GM19324 (cell line): Measurements from ENCODE around the gene ZNF689.
"Not testable (repeated sequence)": the region's sequence is repeated elsewhere in the genome, so short reads cannot be mapped to it uniquely, and the experiment has no call there.

Source experiments
- ATAC-seq: cut with Tn5 transposase; IDR thresholded peaks from one replicate; pipeline ENCODE4 v1.9.1; 2021; ENCODE audit warnings: mild to moderate bottlenecking, moderate library complexity; ENCODE audit not compliant: unreplicated experiment, low FRiP score

The ZNF689 gene

GRCh38 chr16:30601966-30602365 lies 8.2 kb downstream of the ZNF689 start:
- no peak for ATAC-seq

DNA sequence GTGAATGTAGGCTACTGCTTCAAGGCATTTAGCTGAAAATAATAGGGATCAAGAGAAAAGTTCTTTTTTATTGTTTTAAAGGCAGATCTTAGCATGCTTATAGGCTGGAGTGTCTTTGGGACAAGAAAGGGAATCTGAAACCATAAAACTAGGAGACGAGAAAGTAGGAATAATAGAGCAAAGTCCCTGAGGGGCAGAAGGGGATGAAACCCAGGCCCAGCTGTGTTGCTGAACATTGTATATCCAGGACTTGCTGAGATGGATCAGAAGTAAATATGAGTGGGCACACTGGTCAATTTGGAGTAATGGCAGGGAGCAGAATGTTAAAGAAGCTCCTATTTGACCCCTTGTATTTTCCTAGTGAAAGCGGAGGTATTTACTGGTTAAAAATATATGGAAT lies 9.3 kb downstream of the ZNF689 start:
- ATAC-seq = no peak

- ATAC-seq = no peak
Observed at GRCh38 chr16:30600215-30600614, 10.0 kb downstream of the ZNF689 start.

DNA sequence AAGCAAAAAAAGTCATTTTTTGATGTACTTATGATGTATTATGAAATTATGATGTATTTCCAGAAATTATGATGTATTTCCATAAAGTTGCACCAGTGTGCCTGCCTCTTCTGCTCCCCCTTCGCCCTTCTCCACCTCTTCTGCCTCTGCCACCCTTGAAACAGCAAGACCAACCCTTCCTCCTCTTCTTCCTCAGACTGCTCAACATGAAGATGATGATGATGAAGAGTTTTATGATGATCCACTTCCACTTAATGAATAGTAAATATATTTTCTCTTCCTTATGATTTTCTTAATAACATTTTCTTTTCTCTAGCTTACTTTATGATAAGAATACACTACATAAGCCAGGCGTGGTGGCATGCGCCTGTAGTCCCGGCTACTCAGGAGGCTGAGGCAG lies 17.3 kb downstream of the ZNF689 start:
- no peak for ATAC-seq

- not testable (repeated sequence) for ATAC-seq
Observed at GRCh38 chr16:30590869-30591268, 19.3 kb downstream of the ZNF689 start.

DNA sequence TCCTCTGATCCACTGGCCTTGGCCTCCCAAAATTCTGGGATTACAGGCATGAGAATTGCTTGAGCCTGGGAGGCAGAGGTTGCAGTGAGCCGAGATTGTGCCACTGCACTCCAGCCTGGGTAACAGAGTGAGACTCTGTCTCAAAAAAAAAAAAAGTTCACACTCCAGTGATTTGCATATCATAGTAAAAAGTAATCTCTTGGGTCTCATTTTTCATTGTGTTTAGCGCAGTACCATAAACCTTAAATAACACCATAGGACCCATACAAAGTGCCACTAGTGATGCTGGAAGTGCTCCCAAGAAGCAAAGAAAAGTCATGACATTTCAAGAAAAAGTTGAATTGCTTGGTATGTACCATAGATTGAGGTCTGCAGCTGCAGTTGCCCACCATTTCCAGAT lies 20.6 kb downstream of the ZNF689 start:
- ATAC-seq = not testable (repeated sequence)

DNA sequence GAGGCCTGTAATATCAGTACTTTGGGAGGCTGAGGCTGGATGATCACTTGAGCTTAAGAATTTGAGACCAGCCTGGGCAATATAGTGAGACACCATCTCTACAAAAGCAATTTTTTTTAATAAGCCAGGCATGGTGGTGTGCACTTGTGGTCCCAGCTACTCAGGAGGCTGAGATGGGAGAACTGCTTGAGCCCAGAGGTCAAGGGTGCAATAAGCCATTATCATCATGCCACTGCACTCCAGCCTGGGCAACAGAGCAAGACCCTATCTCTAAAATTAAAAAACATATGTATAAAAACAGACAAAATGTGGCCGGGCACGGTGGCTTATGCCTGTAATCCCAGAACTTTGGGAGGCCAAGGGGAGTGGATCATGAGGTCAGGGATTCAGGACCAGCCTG lies 21.5 kb downstream of the ZNF689 start:
- ATAC-seq = no peak

DNA sequence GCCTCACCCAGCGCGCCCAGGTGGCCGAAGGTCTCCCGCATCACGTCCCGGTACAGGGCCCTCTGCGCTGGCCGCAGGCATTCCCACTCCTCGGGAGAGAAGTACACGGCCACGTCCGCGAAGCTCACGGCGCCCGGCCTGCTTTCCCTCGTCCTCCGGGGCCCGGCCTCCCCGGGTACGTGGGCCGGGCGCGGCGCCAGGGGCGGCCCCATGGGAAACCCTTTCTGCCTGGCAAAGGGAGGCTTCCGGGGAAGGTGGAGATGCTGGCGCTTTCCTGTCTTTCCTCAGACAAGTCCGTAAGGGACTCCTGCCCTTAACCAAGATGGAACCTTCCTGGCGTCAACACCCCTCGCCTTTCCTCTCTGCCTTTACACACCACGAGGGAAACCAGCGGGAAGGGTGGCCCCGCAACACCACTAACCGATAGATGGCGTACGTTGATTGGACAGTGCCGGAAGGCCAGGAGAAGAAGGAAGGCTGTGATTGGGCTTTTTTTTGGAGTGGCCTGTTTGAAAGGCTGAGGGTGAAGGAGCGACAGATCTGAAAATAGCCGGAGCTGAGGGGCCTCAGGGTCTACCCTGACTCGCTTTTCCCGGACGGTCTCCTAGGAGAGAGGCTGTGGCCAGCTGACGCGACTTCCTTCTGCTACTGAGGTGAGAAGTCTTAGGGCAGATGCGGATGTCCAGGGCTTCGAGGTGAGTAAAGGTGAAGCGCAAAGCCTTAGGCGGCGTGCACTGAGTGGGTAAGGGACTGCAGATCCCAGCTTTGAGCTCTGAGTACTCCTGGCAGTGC lies 24.6 kb downstream of the ZNF689 start, which contains the start of gene ZNF785:
TSS of gene ZNF785 (minus strand) at position 298 of the 792 bp plus-strand sequence. CDS start at position 212, 86 bp downstream.
- ATAC-seq = peak; percentile 79

DNA sequence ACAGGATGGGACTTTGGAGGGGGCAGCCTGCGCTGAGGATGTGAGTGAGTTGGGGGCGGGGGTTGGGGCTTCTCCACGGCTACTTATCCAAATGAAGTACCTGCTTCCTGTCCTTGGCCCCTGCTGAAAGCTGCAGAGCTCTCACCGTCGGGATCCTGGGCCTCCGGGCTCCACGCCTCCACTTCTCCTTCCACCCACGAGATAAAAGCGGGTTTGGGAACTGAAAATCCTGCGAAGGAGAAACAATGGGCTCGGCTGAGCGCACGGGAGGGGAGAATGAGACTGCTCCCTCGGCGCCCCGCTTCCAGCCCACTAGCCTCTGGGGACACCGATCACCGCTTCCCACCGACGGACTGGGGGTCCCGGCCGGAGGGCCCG lies 25.2 kb downstream of the ZNF689 start:
- no peak for ATAC-seq

DNA sequence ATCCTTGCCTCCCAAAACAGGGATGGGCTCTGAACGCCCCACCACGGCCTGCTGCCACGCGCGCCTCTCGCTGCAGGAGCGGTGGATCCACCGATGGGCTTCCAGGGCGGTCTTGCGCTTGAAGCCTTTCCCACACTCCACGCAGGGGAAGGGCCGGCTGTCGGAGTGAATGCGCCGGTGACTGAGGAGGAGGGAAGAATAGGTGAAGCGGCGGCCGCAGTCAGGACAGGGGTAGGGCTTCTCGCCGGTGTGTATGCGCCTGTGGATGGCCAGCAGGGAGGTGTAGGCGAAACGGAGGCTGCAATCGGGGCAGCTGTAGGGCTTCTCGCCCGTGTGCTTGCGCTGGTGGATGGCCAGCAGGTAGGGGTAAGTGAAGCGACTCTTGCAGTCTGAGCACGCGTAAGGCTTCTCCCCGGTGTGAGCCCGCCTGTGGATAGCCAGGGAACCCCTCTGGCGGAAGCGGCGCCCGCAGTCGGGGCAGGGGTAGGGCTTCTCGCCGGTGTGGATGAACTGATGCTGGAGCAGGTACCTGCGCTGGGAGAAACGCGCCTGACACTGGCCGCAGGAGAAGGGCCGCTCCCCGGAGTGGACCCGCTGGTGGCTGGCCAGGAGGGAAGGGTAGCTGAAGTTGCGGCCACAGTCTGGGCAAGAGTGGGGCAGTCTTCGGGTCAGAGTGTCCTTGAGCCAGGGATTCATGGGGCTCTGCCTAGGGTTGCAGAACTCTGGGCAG lies 27.4 kb downstream of the ZNF689 start:
- no peak for ATAC-seq

- ATAC-seq = no peak
Observed at GRCh38 chr16:30581457-30581856, 28.7 kb downstream of the ZNF689 start.

DNA sequence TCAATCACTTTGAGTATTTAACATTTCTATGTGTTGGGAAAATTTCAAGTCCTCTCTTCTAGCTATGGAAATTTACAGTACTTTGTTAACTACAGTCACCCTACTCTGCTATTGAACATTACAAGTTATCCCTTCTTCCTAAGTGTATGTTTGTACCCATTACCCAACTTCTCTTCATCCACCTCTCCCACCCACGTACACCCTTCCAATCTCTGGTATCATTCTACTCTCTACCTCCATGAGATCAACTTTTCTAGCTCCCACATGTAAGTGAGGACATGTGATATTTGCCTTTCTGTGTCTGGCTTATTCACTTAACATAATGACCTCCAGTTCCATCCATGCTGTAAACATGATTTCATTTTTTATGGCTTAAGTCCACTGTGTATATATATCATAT lies 35.5 kb downstream of the ZNF689 start:
- no peak for ATAC-seq

DNA sequence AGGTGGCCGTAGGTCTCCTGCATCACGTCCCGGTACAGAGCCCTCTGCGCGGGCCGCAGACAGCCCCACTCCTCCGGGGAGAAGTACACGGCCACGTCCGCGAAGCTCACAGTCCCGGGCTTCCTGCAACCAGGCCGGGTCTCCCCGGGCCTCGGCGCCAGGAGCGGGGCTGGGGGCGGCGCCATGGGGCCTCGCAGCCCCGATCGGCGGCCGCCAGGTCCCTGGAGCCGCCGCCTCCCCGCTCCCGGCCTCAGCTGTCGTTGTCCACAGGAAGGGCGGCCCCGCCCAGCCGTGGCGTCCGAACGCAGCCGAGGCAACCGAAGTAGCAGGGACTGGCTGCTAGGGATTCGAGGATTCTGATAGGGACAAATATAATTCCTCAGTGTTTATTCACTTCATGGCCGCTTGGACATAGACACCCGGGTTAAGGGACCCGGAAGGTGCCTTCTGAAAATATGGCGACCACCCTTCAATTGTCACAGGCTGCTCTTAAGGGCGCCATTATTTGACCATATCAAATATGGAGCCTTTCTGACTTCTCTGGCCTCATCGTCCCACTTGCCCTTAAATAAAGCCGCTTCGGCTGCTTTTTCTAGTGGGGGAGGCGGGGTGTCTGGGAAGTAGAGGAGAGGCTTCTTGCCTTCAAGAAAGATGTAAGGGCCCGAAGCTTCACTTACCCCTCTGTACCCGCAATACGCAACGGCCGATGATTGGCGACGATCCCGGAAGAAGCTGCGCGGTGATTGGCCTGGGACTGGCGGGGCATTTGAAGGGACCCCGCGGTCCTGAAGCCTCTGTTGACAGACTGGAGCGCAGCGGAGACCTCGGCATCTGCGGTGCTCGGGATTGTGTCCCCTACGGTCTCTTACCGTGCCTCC lies 38.5 kb downstream of the ZNF689 start, which contains the start of gene ZNF688:
TSS of gene ZNF688 (minus strand) at position 270 of the 878 bp plus-strand sequence. CDS start at position 185, 85 bp downstream.
- peak; percentile 71 for ATAC-seq

DNA sequence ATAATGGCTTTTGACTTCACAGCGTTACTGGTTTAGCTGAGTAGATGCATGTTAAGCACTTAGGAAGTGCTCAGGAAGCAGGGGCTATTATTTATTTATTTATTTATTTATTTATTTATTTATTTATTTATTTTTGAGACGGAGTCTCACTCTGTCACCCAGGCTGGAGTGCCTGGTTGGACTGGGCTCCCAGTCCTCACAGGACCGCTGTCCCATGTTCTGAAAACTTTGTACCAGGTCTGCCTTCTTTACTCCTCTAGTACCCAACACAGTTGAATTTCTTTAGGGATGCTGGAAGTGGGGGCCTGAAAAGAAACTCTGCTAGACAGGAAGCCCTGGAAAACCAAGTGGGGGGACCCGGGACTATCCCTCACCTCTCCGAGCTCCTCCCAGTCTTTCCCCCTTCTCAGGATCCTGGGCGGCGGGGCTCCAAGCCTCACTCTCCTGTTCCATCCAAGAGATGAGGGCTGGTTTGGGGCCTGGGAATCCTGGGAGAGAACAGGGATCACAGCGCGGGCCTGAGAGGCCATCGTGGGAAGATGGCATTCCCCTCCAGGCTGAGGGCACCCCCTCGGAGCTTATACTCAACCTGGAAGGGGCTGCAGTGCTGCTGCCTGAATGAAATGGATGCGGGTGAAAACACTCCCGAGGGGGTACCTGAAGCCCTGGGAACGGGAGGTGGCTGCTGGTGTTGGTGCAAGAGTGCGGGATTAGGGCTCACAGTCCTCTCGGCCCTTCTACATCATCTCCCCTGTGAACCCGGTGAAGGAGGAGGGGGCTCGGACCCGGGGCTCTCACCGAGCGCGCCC lies 39.3 kb downstream of the ZNF689 start:
- ATAC-seq = no peak

- ATAC-seq = no peak
Observed at GRCh38 chr16:30569746-30570635, 40.2 kb downstream of the ZNF689 start.

DNA sequence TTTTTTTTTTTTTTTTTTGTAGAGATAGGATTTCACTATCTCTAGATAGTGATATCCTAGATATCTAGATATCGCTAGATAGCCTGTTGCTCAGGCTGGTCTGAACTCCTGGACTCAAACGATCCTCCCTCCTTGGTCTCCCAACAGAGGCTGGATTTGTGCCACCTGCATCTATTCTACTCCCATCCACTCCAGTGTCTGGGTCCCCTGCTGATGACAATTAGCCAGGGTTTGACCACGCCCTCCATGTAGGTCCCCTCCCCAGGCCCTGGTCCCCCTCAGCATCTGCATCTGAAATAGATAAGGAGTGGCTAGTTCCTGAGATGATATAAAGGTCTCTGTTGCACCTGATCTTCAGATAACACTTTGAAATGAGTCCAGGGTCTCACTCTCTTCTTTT lies 40.9 kb downstream of the ZNF689 start:
- no peak for ATAC-seq

GRCh38 chr16:30567991-30568638 lies 42.1 kb downstream of the ZNF689 start:
- ATAC-seq = no peak

DNA sequence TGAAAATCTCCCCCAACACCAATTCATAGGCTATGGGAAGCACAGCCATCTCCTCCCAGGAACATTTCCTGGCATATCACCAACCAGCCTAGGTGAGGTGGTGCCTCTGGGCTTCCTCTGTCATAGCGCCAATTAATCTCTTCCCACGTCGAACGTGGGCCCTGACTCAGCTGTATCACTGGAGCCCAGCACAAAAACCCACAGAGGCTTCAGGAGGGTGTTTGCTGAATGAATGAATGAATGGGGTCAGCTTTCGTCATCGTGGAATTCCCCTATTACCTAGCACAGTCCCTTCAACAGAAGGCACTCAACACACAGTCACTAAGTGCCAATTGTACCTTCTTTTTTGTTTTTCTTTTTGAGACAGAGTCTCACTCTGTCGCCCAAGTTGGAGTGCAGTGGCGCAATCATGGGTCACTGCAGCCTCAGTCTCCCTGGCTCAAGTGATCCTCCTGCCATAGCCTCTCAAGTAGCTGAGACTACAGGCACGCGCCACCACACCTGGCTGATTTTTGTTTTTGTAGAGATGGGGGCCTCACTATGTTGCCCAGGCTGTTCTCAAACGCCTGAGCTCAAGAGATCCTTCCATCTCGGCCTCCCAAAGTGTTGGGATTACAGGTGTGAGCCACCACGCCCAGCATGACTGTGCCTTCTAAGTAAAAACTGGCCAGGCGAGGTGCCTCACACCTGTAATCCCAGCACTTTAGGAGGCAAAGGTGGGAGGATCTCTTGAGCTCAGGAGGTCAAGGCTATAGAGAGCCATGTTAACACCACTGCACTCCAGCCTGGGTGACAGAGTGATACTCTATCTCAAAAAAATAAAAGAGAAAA lies 42.8 kb downstream of the ZNF689 start:
- ATAC-seq = no peak
